K562 (cell line): ENCODE data around the gene ANKS1A. TPM values are rescaled to one million over a fixed set of nuclear protein-coding genes. Genes with fewer than 3 reads are reported as not detected.
A peak's percentile ranks its signal among the peaks of the same experiment; 100 is the strongest.

Experiments
- ETV5 ChIP-seq: sonication (generic); formaldehyde crosslinking; IDR thresholded peaks from 2 replicates; pipeline ENCODE4 v1.4.0; 2020; ENCODE audit warnings: low read depth, mild to moderate bottlenecking, missing genetic modification reagents
- HCFC1 ChIP-seq: IDR thresholded peaks from 2 replicates; pipeline ENCODE4 v1.6.1; 2012; ENCODE audit warnings: low read depth, low read length, improper control_type of control experiment
- JUN ChIP-seq, 2 experiments: sonication (generic) in 1 of 2; formaldehyde crosslinking in 1 of 2; IDR thresholded peaks; 2 replicates each; pipeline versions ENCODE4 v1.6.1 to v1.8.0; 2012 to 2022; ENCODE audit warnings: borderline replicate concordance in 2 of 2, mild to moderate bottlenecking in 2 of 2, improper control_type of control experiment in 1 of 2, low read depth in 1 of 2, low read length in 1 of 2, missing genetic modification reagents in 1 of 2
- KDM5B ChIP-seq: fragments of 200-600 bp; sonication (generic); IDR thresholded peaks from 2 replicates; pipeline ENCODE4 v1.6.1; 2012; ENCODE audit warnings: low read depth, mild to moderate bottlenecking, moderate library complexity, low read length, control low read depth, inconsistent platforms; ENCODE audit not compliant: insufficient replicate concordance
- KLF13 ChIP-seq: fragments of 450-650 bp; IDR thresholded peaks from 2 replicates; pipeline ENCODE4 v1.6.1; 2016; ENCODE audit warnings: missing genetic modification characterization, low read depth, mild to moderate bottlenecking, missing compliant biosample characterization, moderate library complexity, borderline replicate concordance
- MAFF ChIP-seq: IDR thresholded peaks from 2 replicates; pipeline ENCODE4 v1.6.1; 2012; ENCODE audit warnings: low read length, improper control_type of control experiment
- MTA1 ChIP-seq: fragments of 450-650 bp; IDR thresholded peaks from 2 replicates; pipeline ENCODE4 v1.6.1; 2017; ENCODE audit warnings: borderline replicate concordance
- PHF21A ChIP-seq: fragments of 450-650 bp; IDR thresholded peaks from 2 replicates; pipeline ENCODE4 v1.6.1; 2017; ENCODE audit warnings: low read depth, borderline replicate concordance
- RBFOX2 ChIP-seq: fragments of 200-400 bp; formaldehyde crosslinking; IDR thresholded peaks from 2 replicates; pipeline ENCODE4 v1.6.1; 2017; ENCODE audit warnings: low read depth, mild to moderate bottlenecking, low read length, moderate library complexity
- TEAD1 ChIP-seq, 2 experiments: fragments of 450-650 bp in 1 of 2; sonication (generic) in 1 of 2; formaldehyde crosslinking; IDR thresholded peaks; 2 replicates each; pipeline versions ENCODE4 v1.4.0 to v1.8.0; 2020 to 2022; ENCODE audit warnings: mild to moderate bottlenecking in 2 of 2, missing genetic modification reagents in 1 of 2
- U2AF2 ChIP-seq: fragments of 200-400 bp; formaldehyde crosslinking; optimal IDR thresholded peaks from 2 replicates; pipeline ENCODE3; 2017; ENCODE audit warnings: low read depth, mild to moderate bottlenecking, low read length
- YY1 ChIP-seq, 3 experiments: IDR thresholded peaks; 2 replicates each; pipeline ENCODE4 v1.6.1; 2011; ENCODE audit warnings: low read length in 2 of 3, mild to moderate bottlenecking in 2 of 3, moderate library complexity in 2 of 3, borderline replicate concordance in 1 of 3, control low read depth in 1 of 3, low read depth in 1 of 3; ENCODE audit not compliant: insufficient read depth in 3 of 3, insufficient replicate concordance in 2 of 3, control insufficient read depth in 1 of 3, insufficient read length in 1 of 3; ENCODE audit errors: extremely low read depth in 1 of 3
- ZBTB1 ChIP-seq: sonication (generic); formaldehyde crosslinking; IDR thresholded peaks from 2 replicates; pipeline ENCODE4 v1.8.1; 2023; ENCODE audit warnings: missing genetic modification reagents, low read depth, mild to moderate bottlenecking, borderline replicate concordance
- ZNF253 ChIP-seq: fragments of 250-450 bp; sonication (Bioruptor Pico); conservative IDR thresholded peaks from 2 replicates; pipeline ENCODE4 v1.6.1; 2021; ENCODE audit warnings: mild to moderate bottlenecking
- ZNF551 ChIP-seq: fragments of 250-450 bp; sonication (Bioruptor Pico); IDR thresholded peaks from 2 replicates; pipeline ENCODE4 v1.5.0; 2021; ENCODE audit warnings: mild to moderate bottlenecking, moderate library complexity
- polyA plus RNA-seq, 8 experiments: library from polyadenylated mRNA; depleted of rRNA in 4 of 8; stranded (reverse) in 5 of 8; unstranded in 3 of 8; fragments of >200 nt; fragmentation: Nextera tagmentation in 2 of 8; fragmentation: Illumina TruSeq in 1 of 8; extraction: Ambion mirVana in 2 of 8; extraction: Trizol in 1 of 8; gene quantifications; 2 replicates each; pipeline versions ENCODE4 v1.2.1 to v1.2.3, GENCODE V29; 2011 to 2014; ENCODE audit warnings: inconsistent platforms in 1 of 8, missing spikeins in 1 of 8
- total RNA-seq, 7 experiments: library from RNA; depleted of rRNA in 6 of 7; stranded (reverse); fragments of >200 nt in 6 of 7; fragmentation: Illumina TruSeq in 2 of 7; extraction: Trizol in 2 of 7; gene quantifications; 2 replicates each; pipeline versions ENCODE4 v1.2.1 to v1.2.3, GENCODE V29; 2011 to 2021; ENCODE audit warnings: low replicate concordance in 1 of 7
- TF ChIP-seq, protein P1 (sequence below): fragments of 450-650 bp; conservative IDR thresholded peaks from 2 replicates; pipeline ENCODE4 v1.6.1; 2016; ENCODE audit warnings: missing genetic modification characterization, low read depth, mild to moderate bottlenecking, control low read depth, missing compliant biosample characterization
- TF ChIP-seq, protein P2 (sequence below): sonication (generic); formaldehyde crosslinking; IDR thresholded peaks from 2 replicates; pipeline ENCODE4 v1.8.1; 2023; ENCODE audit warnings: mild to moderate bottlenecking, missing genetic modification reagents
- TF ChIP-seq, protein P3 (sequence below): fragments of 450-650 bp; formaldehyde crosslinking; IDR thresholded peaks from 2 replicates; pipeline ENCODE4 v1.4.0; 2020; ENCODE audit warnings: mild to moderate bottlenecking, mixed read lengths

ANKS1A gene
- total and polyA plus RNA-seq, 9 of the 15 experiments (the other 6 are each of a cell fraction or from before 2014, with no cell fraction given), result 1.1 to 13.8 (median 5.3) TPM

DNA sequence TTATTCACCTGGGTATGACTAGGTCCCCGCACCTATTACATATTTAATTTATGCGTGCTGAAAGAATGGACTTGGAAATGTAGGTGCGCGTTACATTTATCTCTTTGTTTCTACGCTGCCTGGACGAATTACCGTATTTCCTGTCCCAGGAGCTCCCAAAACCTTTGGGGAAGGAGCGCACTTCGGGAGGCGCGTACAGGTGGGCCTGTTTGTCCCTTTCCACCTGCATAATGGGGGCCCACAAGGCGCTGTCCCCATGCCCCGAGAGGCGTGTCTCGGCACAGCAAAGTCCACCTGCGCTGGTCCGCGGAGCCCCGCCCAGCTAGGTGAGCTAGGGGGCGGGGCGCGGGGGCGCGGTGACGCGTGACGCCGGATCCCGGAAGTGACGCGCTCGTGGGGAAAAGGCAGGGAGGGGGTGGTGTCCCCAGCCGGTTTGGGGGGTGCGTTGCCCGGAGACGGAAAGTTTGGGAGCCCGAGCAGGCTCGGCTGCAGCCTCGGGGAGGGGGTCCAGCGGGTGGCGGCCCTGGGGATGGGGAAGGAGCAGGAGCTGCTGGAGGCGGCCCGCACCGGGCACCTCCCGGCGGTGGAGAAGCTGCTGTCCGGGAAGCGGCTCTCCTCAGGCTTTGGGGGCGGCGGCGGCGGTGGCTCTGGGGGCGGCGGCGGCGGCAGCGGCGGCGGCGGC, at the start of gene ANKS1A (continued):
- TF ChIP-seq, protein P1, sequence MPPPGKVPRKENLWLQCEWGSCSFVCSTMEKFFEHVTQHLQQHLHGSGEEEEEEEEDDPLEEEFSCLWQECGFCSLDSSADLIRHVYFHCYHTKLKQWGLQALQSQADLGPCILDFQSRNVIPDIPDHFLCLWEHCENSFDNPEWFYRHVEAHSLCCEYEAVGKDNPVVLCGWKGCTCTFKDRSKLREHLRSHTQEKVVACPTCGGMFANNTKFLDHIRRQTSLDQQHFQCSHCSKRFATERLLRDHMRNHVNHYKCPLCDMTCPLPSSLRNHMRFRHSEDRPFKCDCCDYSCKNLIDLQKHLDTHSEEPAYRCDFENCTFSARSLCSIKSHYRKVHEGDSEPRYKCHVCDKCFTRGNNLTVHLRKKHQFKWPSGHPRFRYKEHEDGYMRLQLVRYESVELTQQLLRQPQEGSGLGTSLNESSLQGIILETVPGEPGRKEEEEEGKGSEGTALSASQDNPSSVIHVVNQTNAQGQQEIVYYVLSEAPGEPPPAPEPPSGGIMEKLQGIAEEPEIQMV (tag), result 0 out of 2 replicates have a peak, but pooled peaks have one; percentile 25
- peak; percentile 66 for TF ChIP-seq RBFOX2
- peak; percentile 75 for TF ChIP-seq KDM5B
- TF ChIP-seq ZBTB1 (CRISPR knock-in tag), result no peak
- peak; percentile 51 for TF ChIP-seq HCFC1
- TF ChIP-seq JUN (IDR thresholded peaks at IDR 0.05; ENCODE audit: borderline replicate concordance, low read depth, low read length), result peak; percentile 8; the same call in 1 of the 2 replicates
- peak; percentile 24; the same call in 1 of the 2 replicates for TF ChIP-seq JUN (CRISPR knock-in tag; IDR thresholded peaks at IDR 0.05; ENCODE audit: borderline replicate concordance)
- TF ChIP-seq, protein P2, sequence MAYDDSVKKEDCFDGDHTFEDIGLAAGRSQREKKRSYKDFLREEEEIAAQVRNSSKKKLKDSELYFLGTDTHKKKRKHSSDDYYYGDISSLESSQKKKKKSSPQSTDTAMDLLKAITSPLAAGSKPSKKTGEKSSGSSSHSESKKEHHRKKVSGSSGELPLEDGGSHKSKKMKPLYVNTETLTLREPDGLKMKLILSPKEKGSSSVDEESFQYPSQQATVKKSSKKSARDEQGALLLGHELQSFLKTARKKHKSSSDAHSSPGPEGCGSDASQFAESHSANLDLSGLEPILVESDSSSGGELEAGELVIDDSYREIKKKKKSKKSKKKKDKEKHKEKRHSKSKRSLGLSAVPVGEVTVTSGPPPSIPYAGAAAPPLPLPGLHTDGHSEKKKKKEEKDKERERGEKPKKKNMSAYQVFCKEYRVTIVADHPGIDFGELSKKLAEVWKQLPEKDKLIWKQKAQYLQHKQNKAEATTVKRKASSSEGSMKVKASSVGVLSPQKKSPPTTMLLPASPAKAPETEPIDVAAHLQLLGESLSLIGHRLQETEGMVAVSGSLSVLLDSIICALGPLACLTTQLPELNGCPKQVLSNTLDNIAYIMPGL (CRISPR knock-in tag), result peak; percentile 83
- peak; percentile 54; the same call in 1 of the 2 replicates for TF ChIP-seq MTA1
- TF ChIP-seq PHF21A, result peak; percentile 42; the same call in 1 of the 2 replicates
- TF ChIP-seq ETV5, result peak; percentile 49; the same call in 1 of the 2 replicates
- peak; percentile 97 for TF ChIP-seq KLF13 (tag)
- TF ChIP-seq MAFF, result no peak
- TF ChIP-seq U2AF2, result no peak
- peak in 1 of 2 experiments; percentile 48; a peak in 1 of 4 replicates for TF ChIP-seq TEAD1 (CRISPR knock-in tag; IDR thresholded peaks at IDR 0.05)
- no peak for TF ChIP-seq ZNF253 (CRISPR knock-in tag)
- TF ChIP-seq ZNF551 (CRISPR knock-in tag), result no peak
- peak in 2 of 3 experiments; percentile 44 to 53 for TF ChIP-seq YY1 (IDR thresholded peaks at IDR 0.05; ENCODE audit: borderline replicate concordance in 1 of 3, control insufficient read depth in 1 of 3, extremely low read depth in 1 of 3, insufficient read depth in 3 of 3, insufficient read length in 1 of 3, insufficient replicate concordance in 2 of 3, low read depth in 1 of 3, low read length in 2 of 3)
- TF ChIP-seq, protein P3, sequence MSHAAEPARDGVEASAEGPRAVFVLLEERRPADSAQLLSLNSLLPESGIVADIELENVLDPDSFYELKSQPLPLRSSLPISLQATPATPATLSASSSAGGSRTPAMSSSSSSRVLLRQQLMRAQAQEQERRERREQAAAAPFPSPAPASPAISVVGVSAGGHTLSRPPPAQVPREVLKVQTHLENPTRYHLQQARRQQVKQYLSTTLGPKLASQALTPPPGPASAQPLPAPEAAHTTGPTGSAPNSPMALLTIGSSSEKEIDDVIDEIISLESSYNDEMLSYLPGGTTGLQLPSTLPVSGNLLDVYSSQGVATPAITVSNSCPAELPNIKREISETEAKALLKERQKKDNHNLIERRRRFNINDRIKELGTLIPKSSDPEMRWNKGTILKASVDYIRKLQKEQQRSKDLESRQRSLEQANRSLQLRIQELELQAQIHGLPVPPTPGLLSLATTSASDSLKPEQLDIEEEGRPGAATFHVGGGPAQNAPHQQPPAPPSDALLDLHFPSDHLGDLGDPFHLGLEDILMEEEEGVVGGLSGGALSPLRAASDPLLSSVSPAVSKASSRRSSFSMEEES (CRISPR knock-in tag), result no peak
